Fibroblast of lung (primary cell): Measurements from ENCODE around the gene C9orf43. TPM values are rescaled to one million over a fixed set of nuclear protein-coding genes. Genes with fewer than 3 reads are reported as not detected.

ENCODE experiments used
- DNase-seq, 2 donors: peaks; one replicate each; pipeline versions ENCODE4 v3.0.0 to v3.0.0-alpha.2; 2010; ENCODE audit warnings: low read depth in 2 of 2
- H2AFZ ChIP-seq: 2 replicates; pipeline ENCODE4 v1.5.1; 2012; ENCODE audit warnings: low read length, control low read depth, inconsistent platforms
- H3K27ac ChIP-seq: 2 replicates; pipeline ENCODE4 v1.5.1; 2011; ENCODE audit warnings: low read length, control low read depth; ENCODE audit not compliant: insufficient read depth
- H3K27me3 ChIP-seq: 2 replicates; pipeline ENCODE4 v1.5.1; 2011; ENCODE audit warnings: mild to moderate bottlenecking, low read length; ENCODE audit not compliant: control insufficient read depth, insufficient read depth
- H3K36me3 ChIP-seq: 2 replicates; pipeline ENCODE4 v1.5.1; 2011; ENCODE audit warnings: low read length; ENCODE audit not compliant: control insufficient read depth, insufficient read depth
- H3K4me1 ChIP-seq: 2 replicates; pipeline ENCODE4 v1.5.1; 2011; ENCODE audit warnings: low read length; ENCODE audit not compliant: control insufficient read depth, insufficient read depth; ENCODE audit errors: extremely low read depth
- H3K4me2 ChIP-seq: 2 replicates; pipeline ENCODE4 v1.5.1; 2011; ENCODE audit warnings: low read length, control low read depth; ENCODE audit not compliant: insufficient read depth; ENCODE audit errors: extremely low read depth
- H3K4me3 ChIP-seq, 4 experiments: fragments of 200-600 bp in 1 of 4; sonication (generic) in 1 of 4; replicated peaks in 1 of 4; 2 replicates each; pipeline ENCODE4 v1.5.1; 2011 to 2016; ENCODE audit warnings: low read length in 4 of 4, low read depth in 3 of 4, mild to moderate bottlenecking in 3 of 4, control low read depth in 2 of 4, inconsistent platforms in 1 of 4, mixed read lengths in 1 of 4; ENCODE audit not compliant: insufficient read depth in 1 of 4; ENCODE audit errors: control extremely low read depth in 1 of 4
- H3K79me2 ChIP-seq: 2 replicates; pipeline ENCODE4 v1.5.1; 2012; ENCODE audit warnings: mild to moderate bottlenecking, low read length, inconsistent platforms; ENCODE audit not compliant: control insufficient read depth, insufficient read depth
- H3K9ac ChIP-seq: 2 replicates; pipeline ENCODE4 v1.5.1; 2011; ENCODE audit warnings: mild to moderate bottlenecking, low read length, control low read depth; ENCODE audit not compliant: insufficient read depth
- H3K9me3 ChIP-seq: 2 replicates; pipeline ENCODE4 v1.5.1; 2012; ENCODE audit warnings: low read depth, low read length; ENCODE audit not compliant: control insufficient read depth, insufficient read depth
- H4K20me1 ChIP-seq: 2 replicates; pipeline ENCODE4 v1.5.1; 2011; ENCODE audit warnings: low read length; ENCODE audit not compliant: control insufficient read depth, insufficient read depth; ENCODE audit errors: extremely low read depth
- CTCF ChIP-seq, 2 donors: IDR thresholded peaks in 1 of 2; conservative IDR thresholded peaks in 1 of 2; 1 replicate in 1 of 2; 2 replicates in 1 of 2; pipeline ENCODE4 v1.5.1; 2011 to 2012; ENCODE audit warnings: low read length in 2 of 2, control low read depth in 1 of 2, inconsistent platforms in 1 of 2, low read depth in 1 of 2, mild to moderate bottlenecking in 1 of 2
- EZH2 ChIP-seq: IDR thresholded peaks from 2 replicates; pipeline ENCODE4 v1.5.1; 2012; ENCODE audit warnings: low read length, control low read depth, mild to moderate bottlenecking; ENCODE audit errors: missing control alignments
- polyA plus RNA-seq, 2 donors: library from polyadenylated mRNA; depleted of rRNA in 1 of 2; stranded (reverse) in 1 of 2; unstranded in 1 of 2; fragments of >200 nt; gene quantifications; 2 replicates each; pipeline ENCODE4 v1.2.1, GENCODE V29; 2011 to 2012; ENCODE audit warnings: missing spikeins in 1 of 2
- total RNA-seq: library from RNA; depleted of rRNA; stranded (reverse); fragments of >200 nt; gene quantifications from 2 replicates; pipeline ENCODE4 v1.2.1, GENCODE V29; 2014

C9orf43 gene
- total and polyA plus RNA-seq, 2 donors (not counting 1 experiment from before 2014, with no cell fraction given): 0.25 to 0.50 TPM

DNA sequence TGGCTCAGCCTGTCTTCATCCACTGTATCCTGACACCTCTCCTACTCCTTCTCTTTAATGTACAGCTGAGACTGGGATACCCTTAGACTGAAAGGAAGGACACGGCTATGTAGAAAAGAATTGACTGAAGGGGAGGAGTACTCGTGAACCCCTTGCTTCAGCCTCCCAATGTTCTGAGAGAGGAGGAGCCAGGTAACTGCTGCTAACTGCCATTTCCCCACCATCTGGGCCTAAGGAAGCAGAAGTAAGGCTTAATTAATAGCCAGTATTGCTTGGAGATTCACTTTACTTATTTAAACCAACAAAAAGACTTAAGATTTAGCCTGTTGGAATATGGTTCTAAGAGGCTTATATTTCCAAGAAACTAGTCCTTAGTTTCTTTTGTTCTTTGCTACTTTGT is 34.2 kb downstream of the C9orf43 start:
- Histone ChIP-seq H3K4me3 (no peak overlapping the region), H3K4me1 (no peaks in the 10 kb centered on the region), H3K9ac (no peak overlapping the region), H3K27ac (no peak overlapping the region), H2AFZ (no peak overlapping the region), H3K9me3 (no peaks in the 10 kb centered on the region), H3K36me3 (no peaks in the 10 kb centered on the region), H4K20me1 (no peaks in the 10 kb centered on the region), H3K27me3 (no peaks in the 10 kb centered on the region), H3K4me2 (no peak overlapping the region), H3K79me2 (no peaks in the 10 kb centered on the region)
- no peak for DNase-seq
- TF ChIP-seq CTCF (conservative IDR thresholded peaks at IDR 0.05 in 1 of 2, IDR thresholded peaks at IDR 0.05 in 1 of 2; ENCODE audit: low read depth in 1 of 2, low read length in 2 of 2): no peak

- Histone ChIP-seq H2AFZ (no peak overlapping the region), H3K4me3 (no peak overlapping the region), H3K9me3 (no peaks in the 10 kb centered on the region), H3K27ac (no peak overlapping the region), H3K4me1 (no peaks in the 10 kb centered on the region), H3K36me3 (no peaks in the 10 kb centered on the region), H4K20me1 (no peaks in the 10 kb centered on the region), H3K9ac (no peak overlapping the region), H3K79me2 (no peaks in the 10 kb centered on the region), H3K4me2 (no peak overlapping the region), H3K27me3 (no peaks in the 10 kb centered on the region)
- TF ChIP-seq EZH2 (no peak), CTCF (conservative IDR thresholded peaks at IDR 0.05 in 1 of 2, IDR thresholded peaks at IDR 0.05 in 1 of 2; ENCODE audit: low read depth in 1 of 2, low read length in 2 of 2) (peak; percentile 42 to 48)
- peak; percentile 31 to 71 for DNase-seq
These were observed 35.8 kb downstream of the C9orf43 start for GRCh38 chr9:113446323-113446740.

- DNase-seq: no peak
- no peak overlapping the region for H3K4me2 ChIP-seq
- H3K27ac ChIP-seq: no peak overlapping the region
- H4K20me1 ChIP-seq: no peaks in the 10 kb centered on the region
- H3K27me3 ChIP-seq: no peaks in the 10 kb centered on the region
- no peak overlapping the region for H3K9ac ChIP-seq
- no peak for TF ChIP-seq CTCF (conservative IDR thresholded peaks at IDR 0.05 in 1 of 2, IDR thresholded peaks at IDR 0.05 in 1 of 2; ENCODE audit: low read depth in 1 of 2, low read length in 2 of 2)
- no peak for TF ChIP-seq EZH2
- H3K79me2 ChIP-seq: no peaks in the 10 kb centered on the region
- H3K4me3 ChIP-seq: no peak overlapping the region
- no peak overlapping the region for H2AFZ ChIP-seq
- H3K9me3 ChIP-seq: no peaks in the 10 kb centered on the region
- no peaks in the 10 kb centered on the region for H3K4me1 ChIP-seq
- H3K36me3 ChIP-seq: no peaks in the 10 kb centered on the region
These were observed 38.8 kb downstream of the C9orf43 start for GRCh38 chr9:113449376-113449775.
